HCT116 (cell line): ENCODE data around the gene AGER. TPM values are rescaled to one million over a fixed set of nuclear protein-coding genes. Genes with fewer than 3 reads are reported as not detected.

Experiments used
- microRNA-seq: library from miRNA; unstranded; fragments of <30 nt; microRNA quantifications from one replicate; pipeline ENCODE4, GENCODE V29; 2016; ENCODE audit warnings: borderline number of aligned reads
- total RNA-seq: library from RNA; stranded (reverse); gene quantifications from one replicate; pipeline ENCODE4 v1.2.1, GENCODE V29; 2021; ENCODE audit not compliant: unreplicated experiment

AGER gene
- total RNA-seq, 1 experiment from 2014 or later = 22.6 TPM

Small RNA genes within 50 kb of the gene (microRNA-seq; reads per million reads assigned to microRNA genes)
- 4.8 reads per million, percentile 9 among the genes with 10 or more reads in this experiment for gene MIR6721
- gene MIR6833 = not detected

Other genes starting within 250 kb of the AGER start
- 1.5 TPM for gene CFB, start 238.2 kb downstream of the AGER start, total RNA-seq
- gene NELFE, start 225.3 kb downstream of the AGER start, total RNA-seq = 68.3 TPM
- gene SKIC2, start 225.1 kb downstream of the AGER start, total RNA-seq = 68.0 TPM
- 16.4 TPM for gene DXO, start 212.1 kb downstream of the AGER start, total RNA-seq
- 5.1 TPM for gene C4A, start 202.2 kb downstream of the AGER start, total RNA-seq
- gene C4B, start 169.5 kb downstream of the AGER start, total RNA-seq = 6.3 TPM
- 1.4 TPM for gene CYP21A2, start 145.8 kb downstream of the AGER start, total RNA-seq
- gene TNXB, start 74.9 kb downstream of the AGER start, total RNA-seq = 8.5 TPM
- 63.9 TPM for gene ATF6B, start 56.0 kb downstream of the AGER start, total RNA-seq
- 11.2 TPM for gene FKBPL, start 54.0 kb downstream of the AGER start, total RNA-seq
- gene PRRT1, start 32.3 kb downstream of the AGER start, total RNA-seq = 6.1 TPM
- gene PPT2, start 30.1 kb downstream of the AGER start, total RNA-seq = 21.0 TPM
- 29.0 TPM for gene EGFL8, start 19.7 kb downstream of the AGER start, total RNA-seq
- gene AGPAT1, start 8.2 kb downstream of the AGER start, total RNA-seq = 55.6 TPM
- gene RNF5, start 5.8 kb downstream of the AGER start, total RNA-seq = 45.9 TPM
- 79.0 TPM for gene PBX2, start 5.9 kb upstream of the AGER start, total RNA-seq
- gene GPSM3, start 8.4 kb upstream of the AGER start, total RNA-seq = 1.2 TPM
- gene NOTCH4, start 39.8 kb upstream of the AGER start, total RNA-seq = 0.81 TPM
- gene TSBP1, start 187.7 kb upstream of the AGER start, total RNA-seq = not detected
- not detected for gene BTNL2, start 222.9 kb upstream of the AGER start, total RNA-seq